DOHH2 (cell line): Measurements from ENCODE around the gene ZNF101.

Experiments
- H3F3A ChIP-seq: fragments of 200-600 bp; sonication (generic), shearing (Covaris generic); 2 replicates; pipeline ENCODE4 v1.6.0; 2016; ENCODE audit warnings: antibody characterized with exemption, mild to moderate bottlenecking; ENCODE audit not compliant: control insufficient read depth, insufficient read depth
- H3K27ac ChIP-seq: fragments of 200-600 bp; sonication (generic); 2 replicates; pipeline ENCODE4 v1.5.1; 2014; ENCODE audit warnings: low read depth, mild to moderate bottlenecking, low read length, moderate library complexity
- H3K27me3 ChIP-seq: fragments of 200-600 bp; sonication (generic); 2 replicates; pipeline ENCODE4 v1.6.1; 2014; ENCODE audit warnings: mild to moderate bottlenecking, low read length, mixed read lengths; ENCODE audit not compliant: control insufficient read depth
- H3K36me3 ChIP-seq: fragments of 200-600 bp; sonication (generic); 2 replicates; pipeline ENCODE4 v1.6.1; 2014; ENCODE audit warnings: mild to moderate bottlenecking, low read length, moderate library complexity, mixed read lengths; ENCODE audit not compliant: control insufficient read depth
- H3K4me1 ChIP-seq: fragments of 200-600 bp; sonication (generic); 2 replicates; pipeline ENCODE4 v1.6.1; 2014; ENCODE audit warnings: mild to moderate bottlenecking, low read length, mixed read lengths; ENCODE audit not compliant: control insufficient read depth
- H3K4me2 ChIP-seq: fragments of 200-600 bp; sonication (generic); 2 replicates; pipeline ENCODE4 v1.6.0; 2014; ENCODE audit warnings: mild to moderate bottlenecking, low read length, moderate library complexity
- H3K4me3 ChIP-seq: fragments of 200-600 bp; sonication (generic); 2 replicates; pipeline ENCODE4 v1.5.1; 2014; ENCODE audit warnings: mild to moderate bottlenecking, low read length, mixed read lengths
- H3K79me2 ChIP-seq: fragments of 200-600 bp; sonication (generic); 2 replicates; pipeline ENCODE4 v1.6.1; 2014; ENCODE audit warnings: mild to moderate bottlenecking, low read length, mixed read lengths; ENCODE audit not compliant: control insufficient read depth
- H3K9me2 ChIP-seq: fragments of 200-600 bp; sonication (generic); replicated peaks from 2 replicates; pipeline ENCODE4 v1.6.1; 2014; ENCODE audit warnings: mild to moderate bottlenecking, low read length, mixed read lengths; ENCODE audit not compliant: control insufficient read depth
- H3K9me3 ChIP-seq: fragments of 200-600 bp; sonication (generic); 2 replicates; pipeline ENCODE4 v1.6.1; 2014; ENCODE audit warnings: antibody characterized with exemption, low read length, mixed read lengths; ENCODE audit not compliant: control insufficient read depth, insufficient read depth
- H4K20me1 ChIP-seq: fragments of 200-600 bp; sonication (generic); 2 replicates; pipeline ENCODE4 v1.6.0; 2014; ENCODE audit warnings: low read depth, mild to moderate bottlenecking, antibody characterized with exemption, low read length, moderate library complexity; ENCODE audit not compliant: control insufficient read depth, insufficient read depth
- CTCF ChIP-seq: fragments of 200-600 bp; sonication (generic); IDR thresholded peaks from one replicate; pipeline ENCODE4 v1.5.1; 2014; ENCODE audit warnings: antibody characterized with exemption, mild to moderate bottlenecking, low read depth, low read length; ENCODE audit not compliant: poor library complexity, severe bottlenecking
- EZH2phosphoT487 ChIP-seq: fragments of 200-600 bp; sonication (generic); IDR thresholded peaks from 2 replicates; pipeline ENCODE4 v1.6.1; 2017; ENCODE audit warnings: borderline replicate concordance, mild to moderate bottlenecking, antibody characterized with exemption, low read length, moderate library complexity, mixed read lengths

Gene ZNF101

GRCh38 chr19:19627621-19628500, 40.8 kb upstream of the ZNF101 start, which contains the start of gene LPAR2:
TSS of gene LPAR2 (minus strand) at chr19:19628220. CDS start at chr19:19627275, 945 bp downstream.
- H3F3A ChIP-seq, result peaks cover 3% of the 10 kb centered on the region; the same call in 1 of the 2 replicates
- H4K20me1 ChIP-seq, result no peaks in the 10 kb centered on the region
- H3K4me2 ChIP-seq, result peak within 1 kb of the TSS; percentile 90
- H3K79me2 ChIP-seq, result no peaks in the 10 kb centered on the region
- H3K27ac ChIP-seq, result peak within 1 kb of the TSS; percentile 12; the same call in 1 of the 2 replicates
- no peaks in the 10 kb centered on the region for H3K27me3 ChIP-seq
- no peaks in the 10 kb centered on the region for H3K9me3 ChIP-seq
- H3K4me3 ChIP-seq, result peak within 1 kb of the TSS; percentile 86
- H3K9me2 ChIP-seq, result no peaks in the 10 kb centered on the region
- peaks cover 23% of the 10 kb centered on the region for H3K36me3 ChIP-seq
- peaks cover 21% of the 10 kb centered on the region for H3K4me1 ChIP-seq
- no peak for TF ChIP-seq CTCF

GRCh38 chr19:19628501-19629134, 40.0 kb upstream of the ZNF101 start:
- Histone ChIP-seq H3K9me2 (no peaks in the 10 kb centered on the region), H3K79me2 (no peaks in the 10 kb centered on the region), H3K9me3 (no peaks in the 10 kb centered on the region), H3K4me3 (peak overlapping the region; percentile 86), H3K27ac (peak overlapping the region; percentile 12; the same call in 1 of the 2 replicates), H3F3A (peaks cover 3% of the 10 kb centered on the region; the same call in 1 of the 2 replicates), H3K36me3 (peaks cover 28% of the 10 kb centered on the region), H4K20me1 (no peaks in the 10 kb centered on the region), H3K4me1 (peaks cover 21% of the 10 kb centered on the region), H3K27me3 (no peaks in the 10 kb centered on the region), H3K4me2 (peak overlapping the region; percentile 90)
- TF ChIP-seq EZH2phosphoT487, result no peak
- TF ChIP-seq CTCF, result no peak

- Histone ChIP-seq H3K27ac (no peak overlapping the region), H3K4me2 (no peak overlapping the region), H3K79me2 (no peaks in the 10 kb centered on the region), H3K4me3 (no peak overlapping the region), H3K27me3 (no peaks in the 10 kb centered on the region), H3K9me3 (no peaks in the 10 kb centered on the region), H3K9me2 (no peaks in the 10 kb centered on the region), H4K20me1 (no peaks in the 10 kb centered on the region), H3F3A (peaks cover 3% of the 10 kb centered on the region; the same call in 1 of the 2 replicates), H3K4me1 (peaks cover 16% of the 10 kb centered on the region), H3K36me3 (peaks cover 40% of the 10 kb centered on the region)
- TF ChIP-seq CTCF, result no peak
- TF ChIP-seq EZH2phosphoT487, result no peak
These were observed 38.6 kb upstream of the ZNF101 start for GRCh38 chr19:19630062-19630414.
